Smooth muscle cell (in vitro differentiated cells): Measurements from ENCODE around the gene DHX38. TPM values are rescaled to one million over a fixed set of nuclear protein-coding genes. Genes with fewer than 3 reads are reported as not detected.
A peak's percentile ranks its signal among the peaks of the same experiment; 100 is the strongest.

Source experiments
- DNase-seq: peaks from one replicate; lab custom pipeline; 2025; ENCODE audit not compliant: unreplicated experiment; lab: John Stamatoyannopoulos, UW
- H2AFZ ChIP-seq: fragments of 200-600 bp; sonication (generic); 2 replicates; pipeline ENCODE4 v1.6.0; 2016; ENCODE audit warnings: antibody characterized with exemption, low read depth, mild to moderate bottlenecking
- H3F3A ChIP-seq: fragments of 200-600 bp; sonication (generic); 2 replicates; pipeline ENCODE4 v1.6.0; 2017; ENCODE audit warnings: antibody characterized with exemption, low read depth
- H3K27ac ChIP-seq: fragments of 200-600 bp; sonication (generic); 2 replicates; pipeline ENCODE4 v1.5.1; 2016; ENCODE audit warnings: low read depth, mild to moderate bottlenecking
- H3K27me3 ChIP-seq: fragments of 200-600 bp; sonication (generic); 2 replicates; pipeline ENCODE4 v1.6.1; 2016; ENCODE audit warnings: low read depth, mild to moderate bottlenecking
- H3K36me3 ChIP-seq: fragments of 200-600 bp; sonication (generic); 2 replicates; pipeline ENCODE4 v1.5.1; 2016; ENCODE audit warnings: low read depth
- H3K4me1 ChIP-seq: fragments of 200-600 bp; sonication (generic); 2 replicates; pipeline ENCODE4 v1.5.1; 2016; ENCODE audit warnings: low read depth
- H3K4me2 ChIP-seq: fragments of 200-600 bp; sonication (generic); 2 replicates; pipeline ENCODE4 v1.6.0; 2016; ENCODE audit warnings: mild to moderate bottlenecking
- H3K4me3 ChIP-seq: fragments of 200-600 bp; sonication (generic); 2 replicates; pipeline ENCODE4 v1.5.1; 2016; ENCODE audit warnings: mild to moderate bottlenecking
- H3K79me2 ChIP-seq: fragments of 200-600 bp; sonication (generic); 2 replicates; pipeline ENCODE4 v1.6.0; 2016; ENCODE audit warnings: low read depth, mild to moderate bottlenecking
- H3K9ac ChIP-seq: fragments of 200-600 bp; sonication (generic); 2 replicates; pipeline ENCODE4 v1.6.0; 2016; ENCODE audit warnings: low read depth
- H3K9me3 ChIP-seq: fragments of 200-600 bp; sonication (generic); replicated peaks from 2 replicates; pipeline ENCODE4 v1.5.1; 2016; ENCODE audit warnings: low read depth
- H4K20me1 ChIP-seq: fragments of 200-600 bp; sonication (generic); 2 replicates; pipeline ENCODE4 v1.6.0; 2016; ENCODE audit warnings: low read depth
- CTCF ChIP-seq: fragments of 200-600 bp; sonication (generic); IDR thresholded peaks from 2 replicates; pipeline ENCODE4 v1.5.1; 2017; ENCODE audit warnings: borderline replicate concordance, mild to moderate bottlenecking, antibody characterized with exemption; ENCODE audit not compliant: insufficient read depth, poor library complexity, severe bottlenecking
- WGBS: methylation state at CpG from one replicate; pipeline ENCODE4 v1.1.7; 2016; ENCODE audit warnings: low lambda C conversion rate; 5-methylcytosine and 5-hydroxymethylcytosine counted together
- polyA plus RNA-seq: library from polyadenylated mRNA; unstranded; fragments of >200 nt; fragmentation: Nextera tagmentation; extraction: Ambion mirVana; gene quantifications from 2 replicates; pipeline ENCODE4 v1.2.1, GENCODE V29; 2016
- total RNA-seq: library from RNA; depleted of rRNA; stranded (reverse); fragments of >200 nt; gene quantifications from 2 replicates; pipeline ENCODE4 v1.2.3, GENCODE V29; 2014

Gene DHX38
- total and polyA plus RNA-seq, 2 experiments from 2014 or later: 30.8 to 45.4 TPM

GRCh38 chr16:72142476-72142875, 48.8 kb downstream of the DHX38 start:
- whole genome bisulfite sequencing: 58% methylated on average over 1 of the region's 1 CpG
- no peak for DNase-seq
- H3K9me3 ChIP-seq: no peaks in the 10 kb centered on the region

GRCh38 chr16:72149676-72150464, 56.2 kb downstream of the DHX38 start:
- Histone ChIP-seq H3F3A (no peaks in the 10 kb centered on the region), H3K4me1 (no peaks in the 10 kb centered on the region), H4K20me1 (no peaks in the 10 kb centered on the region), H3K9me3 (no peaks in the 10 kb centered on the region), H3K4me2 (no peak overlapping the region), H3K79me2 (no peaks in the 10 kb centered on the region), H3K36me3 (no peaks in the 10 kb centered on the region), H3K4me3 (no peak overlapping the region), H3K27me3 (no peaks in the 10 kb centered on the region), H2AFZ (no peak overlapping the region), H3K9ac (no peak overlapping the region), H3K27ac (no peak overlapping the region)
- 76% methylated on average over 8 of the region's 8 CpGs for WGBS
- no peak for TF ChIP-seq CTCF
- no peak for DNase-seq

More at GRCh38 chr16:72142476-72142875, 48.8 kb downstream of the DHX38 start:
- H3K36me3 ChIP-seq: no peaks in the 10 kb centered on the region
- no peak overlapping the region for H2AFZ ChIP-seq
- TF ChIP-seq CTCF: no peak
- no peaks in the 10 kb centered on the region for H3K79me2 ChIP-seq
- H3F3A ChIP-seq: no peaks in the 10 kb centered on the region
- no peak overlapping the region for H3K27ac ChIP-seq
- no peaks in the 10 kb centered on the region for H4K20me1 ChIP-seq
- H3K4me2 ChIP-seq: no peak overlapping the region
- no peaks in the 10 kb centered on the region for H3K4me1 ChIP-seq
- H3K27me3 ChIP-seq: no peaks in the 10 kb centered on the region
- H3K9ac ChIP-seq: no peak overlapping the region
- H3K4me3 ChIP-seq: no peak overlapping the region

- no peak overlapping the region for H3K27ac ChIP-seq
- H3K9me3 ChIP-seq: no peaks in the 10 kb centered on the region
- 19% methylated on average over 2 of the region's 2 CpGs for WGBS
- H3K4me3 ChIP-seq: no peak overlapping the region
- no peaks in the 10 kb centered on the region for H3K79me2 ChIP-seq
- no peaks in the 10 kb centered on the region for H3K4me1 ChIP-seq
- peak overlapping the region; percentile 23 for H3K4me2 ChIP-seq
- no peak overlapping the region for H2AFZ ChIP-seq
- DNase-seq: no peak
- no peaks in the 10 kb centered on the region for H3K27me3 ChIP-seq
- no peaks in the 10 kb centered on the region for H3F3A ChIP-seq
- no peak overlapping the region for H3K9ac ChIP-seq
- no peaks in the 10 kb centered on the region for H4K20me1 ChIP-seq
- no peak for TF ChIP-seq CTCF
- H3K36me3 ChIP-seq: no peaks in the 10 kb centered on the region
Observed at GRCh38 chr16:72159386-72159785, 65.7 kb downstream of the DHX38 start.

GRCh38 chr16:72159801-72160200, 66.2 kb downstream of the DHX38 start:
- DNase-seq: no peak
- Histone ChIP-seq H3K27me3 (no peaks in the 10 kb centered on the region), H2AFZ (no peak overlapping the region), H3K4me2 (peak overlapping the region; percentile 23), H4K20me1 (no peaks in the 10 kb centered on the region), H3K9ac (no peak overlapping the region), H3K27ac (no peak overlapping the region), H3K9me3 (no peaks in the 10 kb centered on the region), H3K4me3 (no peak overlapping the region), H3K79me2 (no peaks in the 10 kb centered on the region), H3K4me1 (no peaks in the 10 kb centered on the region), H3K36me3 (no peaks in the 10 kb centered on the region), H3F3A (no peaks in the 10 kb centered on the region)
- TF ChIP-seq CTCF: no peak
- 84% methylated on average over 2 of the region's 2 CpGs for WGBS
